ENCODE results near the gene CMKLR1. TPM values are rescaled to one million over a fixed set of nuclear protein-coding genes. Genes with fewer than 3 reads are reported as not detected.
A peak's percentile ranks its signal among the peaks of the same experiment; 100 is the strongest.

CMKLR1 gene
- total RNA-seq, 3 donors from 2014 or later (not counting 1 experiment from before 2014, with no cell fraction given): 40.7 to 99.1 (median 63.2) TPM

GRCh38 chr12:108307006-108307405, 32.1 kb downstream of the CMKLR1 start:
- Mint-ChIP-seq H3K27me3 (ENCODE audit: low read depth in 2 of 2) (no peaks in the 10 kb centered on the region), H3K9me3 (no peaks in the 10 kb centered on the region), H3K4me3 (peak overlapping the region; percentile 91), H3K4me1 (peaks cover 83 to 92% of the 10 kb centered on the region in 2 donors), H3K27ac (peak overlapping the region; percentile 91 to 98), H3K36me3 (no peaks in the 10 kb centered on the region)
- H3K4me3 ChIP-seq (ENCODE audit: low read length): no peak overlapping the region
- no peaks in the 10 kb centered on the region for H3K9me3 ChIP-seq (ENCODE audit: control insufficient read depth, insufficient read depth, low read length)
- DNase-seq (peak; percentile 15 to 23), ATAC-seq (peak in 2 of 3 donors; percentile 41 to 60)
- no peak for TF ChIP-seq CTCF (IDR thresholded peaks at IDR 0.05)
- intact Hi-C loops (cut with micrococcal nuclease): loop anchor here (2.0 kb wide), 1 partner anchor 26 kb away; no protein-coding TSS in a partner anchor
- peaks cover 2% of the 10 kb centered on the region for H3K36me3 ChIP-seq (ENCODE audit: control insufficient read depth, insufficient read depth, low read length)
- 42% methylated on average over 7 of the region's 7 CpGs for WGBS (ENCODE audit: insufficient coverage)
- H3K27ac ChIP-seq (ENCODE audit: low read length): peak overlapping the region; percentile 85
- H3K27me3 ChIP-seq (ENCODE audit: control insufficient read depth, insufficient read depth, low read length): no peaks in the 10 kb centered on the region
- peaks cover 91% of the 10 kb centered on the region for H3K4me1 ChIP-seq (ENCODE audit: control insufficient read depth, insufficient read depth, low read length)

- Mint-ChIP-seq H3K9me3 (no peaks in the 10 kb centered on the region), H3K27ac (peak overlapping the region; percentile 91 to 98)
Observed at GRCh38 chr12:108306506-108306905, 32.6 kb downstream of the CMKLR1 start.

GRCh38 chr12:108305991-108306501, 33.1 kb downstream of the CMKLR1 start:
- Histone ChIP-seq H3K27ac (ENCODE audit: low read length) (peak overlapping the region; percentile 85), H3K36me3 (ENCODE audit: control insufficient read depth, insufficient read depth, low read length) (peaks cover 2% of the 10 kb centered on the region), H3K9me3 (ENCODE audit: control insufficient read depth, insufficient read depth, low read length) (no peaks in the 10 kb centered on the region), H3K4me1 (ENCODE audit: control insufficient read depth, insufficient read depth, low read length) (peaks cover 91% of the 10 kb centered on the region), H3K27me3 (ENCODE audit: control insufficient read depth, insufficient read depth, low read length) (no peaks in the 10 kb centered on the region), H3K4me3 (ENCODE audit: low read length) (no peak overlapping the region)
- Mint-ChIP-seq H3K9me3 (no peaks in the 10 kb centered on the region), H3K4me3 (peak overlapping the region; percentile 91), H3K36me3 (no peaks in the 10 kb centered on the region), H3K4me1 (peaks cover 89 to 93% of the 10 kb centered on the region in 2 donors), H3K27ac (peak overlapping the region; percentile 91 to 98), H3K27me3 (ENCODE audit: low read depth in 2 of 2) (no peaks in the 10 kb centered on the region)
- ATAC-seq (peak; percentile 41 to 60 (median 56)), DNase-seq (peak in 1 of 2 donors; percentile 33)
- 27% methylated on average over 10 of the region's 10 CpGs for WGBS (ENCODE audit: insufficient coverage)
- TF ChIP-seq CTCF (IDR thresholded peaks at IDR 0.05): no peak
- intact Hi-C loops (cut with micrococcal nuclease): loop anchor here (2.0 kb wide), 1 partner anchor 27 kb away; no protein-coding TSS in a partner anchor

More at GRCh38 chr12:108306506-108306905, 32.6 kb downstream of the CMKLR1 start:
- TF ChIP-seq CTCF (IDR thresholded peaks at IDR 0.05): no peak
- peak overlapping the region; percentile 85 for H3K27ac ChIP-seq (ENCODE audit: low read length)
- Mint-ChIP-seq H3K4me3 (peak overlapping the region; percentile 91), H3K4me1 (peaks cover 84 to 92% of the 10 kb centered on the region in 2 donors), H3K27me3 (ENCODE audit: low read depth in 2 of 2) (no peaks in the 10 kb centered on the region), H3K36me3 (no peaks in the 10 kb centered on the region)
- H3K36me3 ChIP-seq (ENCODE audit: control insufficient read depth, insufficient read depth, low read length): peaks cover 2% of the 10 kb centered on the region
- intact Hi-C loops (cut with micrococcal nuclease): loop anchor here (2.0 kb wide), 1 partner anchor 26 kb away; no protein-coding TSS in a partner anchor
- H3K27me3 ChIP-seq (ENCODE audit: control insufficient read depth, insufficient read depth, low read length): no peaks in the 10 kb centered on the region
- peak in 2 of 3 donors; percentile 30 to 46 for ATAC-seq
- peaks cover 91% of the 10 kb centered on the region for H3K4me1 ChIP-seq (ENCODE audit: control insufficient read depth, insufficient read depth, low read length)
- H3K4me3 ChIP-seq (ENCODE audit: low read length): no peak overlapping the region
- 60% methylated on average over 3 of the region's 3 CpGs for WGBS (ENCODE audit: insufficient coverage)
- DNase-seq: no peak
- no peaks in the 10 kb centered on the region for H3K9me3 ChIP-seq (ENCODE audit: control insufficient read depth, insufficient read depth, low read length)
